Endometrium (tissue), 2 donors: ENCODE data around the gene CD2BP2.
"Not testable (repeated sequence)": the region's sequence is repeated elsewhere in the genome, so short reads cannot be mapped to it uniquely, and the experiment has no call there.

Experiments
- FAIRE-seq: peaks from 2 replicates; lab custom pipeline; 2012; peaks lifted over from hg19 to GRCh38; lab: Jason Lieb, UNC
- donor health status: control.
- donor health status: control.

The CD2BP2 gene

GRCh38 chr16:30358990-30359870 is 4.1 kb upstream of the CD2BP2 start:
- FAIRE-seq = no peak

- FAIRE-seq = no peak
Measured at GRCh38 chr16:30358577-30358936, 3.4 kb upstream of the CD2BP2 start.

- no peak for FAIRE-seq
Measured at GRCh38 chr16:30357715-30358576, 2.8 kb upstream of the CD2BP2 start.

- FAIRE-seq = no peak
Measured at GRCh38 chr16:30357085-30357714, 2.1 kb upstream of the CD2BP2 start.

GRCh38 chr16:30356401-30357084 is 1.4 kb upstream of the CD2BP2 start:
- FAIRE-seq = no peak

GRCh38 chr16:30355954-30356308 is 823 bp upstream of the CD2BP2 start:
- FAIRE-seq = no peak

GRCh38 chr16:30354423-30355143 is 525 bp downstream of the CD2BP2 start:
- no peak for FAIRE-seq

- FAIRE-seq = no peak
Measured at GRCh38 chr16:30353438-30354129, 1.5 kb downstream of the CD2BP2 start.

GRCh38 chr16:30352488-30353401 is 2.4 kb downstream of the CD2BP2 start:
- no peak for FAIRE-seq

- no peak for FAIRE-seq
Measured at GRCh38 chr16:30351586-30352419, 3.3 kb downstream of the CD2BP2 start.

GRCh38 chr16:30351001-30351441 is 4.1 kb downstream of the CD2BP2 start:
- FAIRE-seq = no peak

GRCh38 chr16:30350134-30350871 is 4.8 kb downstream of the CD2BP2 start:
- FAIRE-seq = no peak

- FAIRE-seq = no peak
Measured at GRCh38 chr16:30349675-30350074, 5.4 kb downstream of the CD2BP2 start.

GRCh38 chr16:30348929-30349328 is 6.2 kb downstream of the CD2BP2 start:
- FAIRE-seq = no peak

GRCh38 chr16:30348113-30348512 is 7.0 kb downstream of the CD2BP2 start:
- no peak for FAIRE-seq

- no peak for FAIRE-seq
Measured at GRCh38 chr16:30346286-30346685, 8.8 kb downstream of the CD2BP2 start.

- FAIRE-seq = not testable (repeated sequence)
Measured at GRCh38 chr16:30343491-30343820, 11.7 kb downstream of the CD2BP2 start.
